ENCODE data around the gene MRPL14.

DNA sequence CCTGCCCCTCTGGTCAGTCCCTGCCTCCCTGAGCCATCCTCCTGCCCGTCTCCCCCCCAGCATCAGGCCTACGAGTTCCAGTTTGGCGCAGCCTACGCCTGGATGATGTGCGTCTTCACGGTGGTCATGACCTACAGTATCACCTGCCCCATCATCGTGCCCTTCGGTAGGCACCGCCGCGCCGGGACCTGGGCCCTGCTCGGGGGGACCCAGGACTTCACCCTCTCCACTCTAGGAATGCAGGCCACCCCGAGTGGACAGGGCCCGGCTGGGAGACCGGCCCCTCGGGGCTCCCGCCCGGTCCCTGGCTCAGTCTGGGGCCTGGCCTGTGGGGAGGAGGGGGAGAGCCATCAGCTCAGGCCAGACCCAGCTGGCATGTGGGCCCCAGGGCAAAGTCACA, 25.3 kb upstream of the MRPL14 start:
- TF ChIP-seq, protein P1, sequence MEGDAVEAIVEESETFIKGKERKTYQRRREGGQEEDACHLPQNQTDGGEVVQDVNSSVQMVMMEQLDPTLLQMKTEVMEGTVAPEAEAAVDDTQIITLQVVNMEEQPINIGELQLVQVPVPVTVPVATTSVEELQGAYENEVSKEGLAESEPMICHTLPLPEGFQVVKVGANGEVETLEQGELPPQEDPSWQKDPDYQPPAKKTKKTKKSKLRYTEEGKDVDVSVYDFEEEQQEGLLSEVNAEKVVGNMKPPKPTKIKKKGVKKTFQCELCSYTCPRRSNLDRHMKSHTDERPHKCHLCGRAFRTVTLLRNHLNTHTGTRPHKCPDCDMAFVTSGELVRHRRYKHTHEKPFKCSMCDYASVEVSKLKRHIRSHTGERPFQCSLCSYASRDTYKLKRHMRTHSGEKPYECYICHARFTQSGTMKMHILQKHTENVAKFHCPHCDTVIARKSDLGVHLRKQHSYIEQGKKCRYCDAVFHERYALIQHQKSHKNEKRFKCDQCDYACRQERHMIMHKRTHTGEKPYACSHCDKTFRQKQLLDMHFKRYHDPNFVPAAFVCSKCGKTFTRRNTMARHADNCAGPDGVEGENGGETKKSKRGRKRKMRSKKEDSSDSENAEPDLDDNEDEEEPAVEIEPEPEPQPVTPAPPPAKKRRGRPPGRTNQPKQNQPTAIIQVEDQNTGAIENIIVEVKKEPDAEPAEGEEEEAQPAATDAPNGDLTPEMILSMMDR (IDR thresholded peaks at IDR 0.05; ENCODE audit: low read length), result no peak
- TF ChIP-seq EZH2 (optimal IDR thresholded peaks at IDR 0.05; ENCODE audit: low read depth, low read length), result no peak

Data from MM.1S (cell line).